Stimulated activated memory B cell treated with anti-CD40 and anti-IgM and Interleukin-4, amounts not matched to agents 10 μg/mL and 1 μg/mL and 100 μg/mL, for 72 hours (primary cell): ENCODE results near the gene CMYA5.

Experiments used
- ATAC-seq: fragments of 150-1000 bp; cut with Tn5 transposase; 2 replicates; pipeline ENCODE4 v1.10.0; 2021
- H3K27ac Mint-ChIP-seq: one replicate; pipeline ENCODE4 v1.8.0; 2022; ENCODE audit warnings: mild to moderate bottlenecking, mixed read lengths
- H3K27me3 Mint-ChIP-seq: one replicate; pipeline ENCODE4 v1.8.0; 2022; ENCODE audit warnings: mixed read lengths
- H3K36me3 Mint-ChIP-seq: one replicate; pipeline ENCODE4 v1.8.0; 2022; ENCODE audit warnings: mixed read lengths
- H3K4me1 Mint-ChIP-seq: one replicate; pipeline ENCODE4 v1.8.0; 2022; ENCODE audit warnings: mixed read lengths
- H3K4me3 Mint-ChIP-seq: one replicate; pipeline ENCODE4 v1.8.0; 2022; ENCODE audit warnings: mild to moderate bottlenecking, moderate library complexity, mixed read lengths
- H3K9me3 Mint-ChIP-seq: one replicate; pipeline ENCODE4 v1.8.0; 2022; ENCODE audit warnings: mixed read lengths

CMYA5 gene

GRCh38 chr5:79792463-79792862, 102.8 kb downstream of the CMYA5 start:
- Mint-ChIP-seq H3K9me3 (no peaks in the 10 kb centered on the region), H3K4me3 (no peak overlapping the region), H3K36me3 (no peaks in the 10 kb centered on the region), H3K4me1 (no peaks in the 10 kb centered on the region), H3K27me3 (peaks cover 34% of the 10 kb centered on the region), H3K27ac (no peak overlapping the region)
- no peak for ATAC-seq

GRCh38 chr5:79793304-79793703, 103.7 kb downstream of the CMYA5 start:
- no peaks in the 10 kb centered on the region for H3K4me1 Mint-ChIP-seq
- no peak overlapping the region for H3K4me3 Mint-ChIP-seq
- H3K27ac Mint-ChIP-seq: no peak overlapping the region
- no peak for ATAC-seq
- peaks cover 34% of the 10 kb centered on the region for H3K27me3 Mint-ChIP-seq
- H3K36me3 Mint-ChIP-seq: no peaks in the 10 kb centered on the region
- no peaks in the 10 kb centered on the region for H3K9me3 Mint-ChIP-seq

GRCh38 chr5:79793722-79794121, 104.1 kb downstream of the CMYA5 start:
- ATAC-seq: no peak
- Mint-ChIP-seq H3K4me3 (no peak overlapping the region), H3K27ac (no peak overlapping the region)

GRCh38 chr5:79794347-79794746, 104.7 kb downstream of the CMYA5 start:
- H3K27ac Mint-ChIP-seq: no peak overlapping the region
- H3K36me3 Mint-ChIP-seq: no peaks in the 10 kb centered on the region
- no peaks in the 10 kb centered on the region for H3K4me1 Mint-ChIP-seq
- no peak for ATAC-seq
- no peaks in the 10 kb centered on the region for H3K9me3 Mint-ChIP-seq
- peaks cover 29% of the 10 kb centered on the region for H3K27me3 Mint-ChIP-seq
- H3K4me3 Mint-ChIP-seq: no peak overlapping the region

More at GRCh38 chr5:79793722-79794121, 104.1 kb downstream of the CMYA5 start:
- no peaks in the 10 kb centered on the region for H3K9me3 Mint-ChIP-seq
- H3K4me1 Mint-ChIP-seq: no peaks in the 10 kb centered on the region
- H3K27me3 Mint-ChIP-seq: peaks cover 34% of the 10 kb centered on the region
- H3K36me3 Mint-ChIP-seq: no peaks in the 10 kb centered on the region

GRCh38 chr5:79795764-79796398, 106.2 kb downstream of the CMYA5 start:
- Mint-ChIP-seq H3K27ac (no peak overlapping the region), H3K4me3 (no peak overlapping the region), H3K4me1 (peaks cover under 1% of the 10 kb centered on the region), H3K9me3 (no peaks in the 10 kb centered on the region), H3K36me3 (no peaks in the 10 kb centered on the region), H3K27me3 (peaks cover 14% of the 10 kb centered on the region)
- no peak for ATAC-seq

GRCh38 chr5:79798893-79799590, 109.4 kb downstream of the CMYA5 start:
- no peaks in the 10 kb centered on the region for H3K9me3 Mint-ChIP-seq
- H3K4me3 Mint-ChIP-seq: no peak overlapping the region
- peaks cover 11% of the 10 kb centered on the region for H3K4me1 Mint-ChIP-seq
- no peak for ATAC-seq
- H3K36me3 Mint-ChIP-seq: no peaks in the 10 kb centered on the region
- H3K27me3 Mint-ChIP-seq: peaks cover 9% of the 10 kb centered on the region
- no peak overlapping the region for H3K27ac Mint-ChIP-seq

- H3K36me3 Mint-ChIP-seq: no peaks in the 10 kb centered on the region
- H3K4me3 Mint-ChIP-seq: no peak overlapping the region
- no peaks in the 10 kb centered on the region for H3K27me3 Mint-ChIP-seq
- no peaks in the 10 kb centered on the region for H3K9me3 Mint-ChIP-seq
- H3K27ac Mint-ChIP-seq: no peak overlapping the region
- H3K4me1 Mint-ChIP-seq: peaks cover 11% of the 10 kb centered on the region
- ATAC-seq: peak; percentile 54
Observed at GRCh38 chr5:79800979-79801827, 111.6 kb downstream of the CMYA5 start.

- Mint-ChIP-seq H3K9me3 (no peaks in the 10 kb centered on the region), H3K27ac (no peak overlapping the region), H3K4me1 (peaks cover 11% of the 10 kb centered on the region), H3K4me3 (no peak overlapping the region), H3K27me3 (no peaks in the 10 kb centered on the region), H3K36me3 (no peaks in the 10 kb centered on the region)
- no peak for ATAC-seq
Observed at GRCh38 chr5:79802406-79802805, 112.8 kb downstream of the CMYA5 start.

GRCh38 chr5:79803007-79803406, 113.4 kb downstream of the CMYA5 start:
- Mint-ChIP-seq H3K4me1 (peaks cover 11% of the 10 kb centered on the region), H3K9me3 (no peaks in the 10 kb centered on the region), H3K4me3 (no peak overlapping the region), H3K27me3 (no peaks in the 10 kb centered on the region), H3K36me3 (no peaks in the 10 kb centered on the region), H3K27ac (no peak overlapping the region)
- no peak for ATAC-seq

- no peak overlapping the region for H3K4me3 Mint-ChIP-seq
- H3K4me1 Mint-ChIP-seq: peaks cover 4% of the 10 kb centered on the region
- H3K27ac Mint-ChIP-seq: no peak overlapping the region
- no peak for ATAC-seq
- no peaks in the 10 kb centered on the region for H3K36me3 Mint-ChIP-seq
- no peaks in the 10 kb centered on the region for H3K9me3 Mint-ChIP-seq
- no peaks in the 10 kb centered on the region for H3K27me3 Mint-ChIP-seq
Observed at GRCh38 chr5:79806741-79807140, 117.1 kb downstream of the CMYA5 start.

GRCh38 chr5:79809743-79810142, 120.1 kb downstream of the CMYA5 start:
- ATAC-seq: no peak
- H3K36me3 Mint-ChIP-seq: no peaks in the 10 kb centered on the region
- no peaks in the 10 kb centered on the region for H3K4me1 Mint-ChIP-seq
- no peaks in the 10 kb centered on the region for H3K9me3 Mint-ChIP-seq
- no peak overlapping the region for H3K27ac Mint-ChIP-seq
- H3K4me3 Mint-ChIP-seq: no peak overlapping the region
- H3K27me3 Mint-ChIP-seq: peaks cover 2% of the 10 kb centered on the region

- no peak for ATAC-seq
- H3K9me3 Mint-ChIP-seq: no peaks in the 10 kb centered on the region
Observed at GRCh38 chr5:79811081-79811480, 121.4 kb downstream of the CMYA5 start.

GRCh38 chr5:79811904-79812303, 122.3 kb downstream of the CMYA5 start:
- Mint-ChIP-seq H3K36me3 (no peaks in the 10 kb centered on the region), H3K9me3 (no peaks in the 10 kb centered on the region), H3K27me3 (peaks cover 20% of the 10 kb centered on the region), H3K4me1 (no peaks in the 10 kb centered on the region), H3K4me3 (no peak overlapping the region), H3K27ac (no peak overlapping the region)
- ATAC-seq: no peak

More at GRCh38 chr5:79811081-79811480, 121.4 kb downstream of the CMYA5 start:
- Mint-ChIP-seq H3K36me3 (no peaks in the 10 kb centered on the region), H3K4me1 (no peaks in the 10 kb centered on the region), H3K4me3 (no peak overlapping the region), H3K27ac (no peak overlapping the region), H3K27me3 (peaks cover 14% of the 10 kb centered on the region)

GRCh38 chr5:79814699-79815098, 125.1 kb downstream of the CMYA5 start:
- no peak for ATAC-seq
- Mint-ChIP-seq H3K36me3 (no peaks in the 10 kb centered on the region), H3K27me3 (peaks cover 22% of the 10 kb centered on the region), H3K27ac (no peak overlapping the region), H3K4me3 (no peak overlapping the region), H3K9me3 (peaks cover 6% of the 10 kb centered on the region), H3K4me1 (no peaks in the 10 kb centered on the region)

GRCh38 chr5:79816014-79816413, 126.4 kb downstream of the CMYA5 start:
- no peak for ATAC-seq
- Mint-ChIP-seq H3K9me3 (peaks cover 6% of the 10 kb centered on the region), H3K27me3 (peaks cover 22% of the 10 kb centered on the region), H3K4me1 (no peaks in the 10 kb centered on the region), H3K4me3 (no peak overlapping the region), H3K36me3 (no peaks in the 10 kb centered on the region), H3K27ac (no peak overlapping the region)
